ENCODE data around the gene MAGEF1. TPM values are rescaled to one million over a fixed set of nuclear protein-coding genes. Genes with fewer than 3 reads are reported as not detected.
A peak's percentile ranks its signal among the peaks of the same experiment; 100 is the strongest.

Gene MAGEF1
- total and polyA plus RNA-seq, 9 of the 15 experiments (the other 6 are each of a cell fraction or from before 2014, with no cell fraction given) = 1.5 to 39.1 (median 19.8) TPM

- no peak for TF ChIP-seq ZNF280B (CRISPR knock-in tag; IDR thresholded peaks at IDR 0.05)
- no peak for TF ChIP-seq ARNT (IDR thresholded peaks at IDR 0.05)
- no peak for TF ChIP-seq SP2 (IDR thresholded peaks at IDR 0.05; ENCODE audit: extremely low read depth, low read depth, low read length, poor library complexity, severe bottlenecking)
- no peak for TF ChIP-seq ZFX (CRISPR knock-in tag; IDR thresholded peaks at IDR 0.05)
- TF ChIP-seq RFX5 (IDR thresholded peaks at IDR 0.05; ENCODE audit: low read depth, low read length) = no peak
- TF ChIP-seq ZNF133 (CRISPR knock-in tag; IDR thresholded peaks at IDR 0.05) = no peak
Measured at GRCh38 chr3:184679056-184679816, 32.6 kb downstream of the MAGEF1 start (continued).

GRCh38 chr3:184678317-184679055 lies 33.4 kb downstream of the MAGEF1 start:
- H3K27ac ChIP-seq (ENCODE audit: extremely low read depth, low read depth, low read length) = no peak overlapping the region
- H4K20me1 ChIP-seq (replicated peaks; ENCODE audit: control insufficient read depth, insufficient read depth, low read length) = peaks cover 5% of the 10 kb centered on the region; the same call in 1 of the 2 replicates
- peaks cover 34 to 66% of the 10 kb centered on the region in 2 experiments for H3K27me3 ChIP-seq (ENCODE audit: control insufficient read depth in 2 of 2, insufficient read depth in 2 of 2, low read length in 2 of 2)
- no peak overlapping the region for H2AFZ ChIP-seq (ENCODE audit: low read depth, low read length)
- POLR2A ChIA-PET = interaction anchor here (1.0 to 1.1 kb wide), 2 partner anchors 11 to 12 kb away, joined by 3 read pairs; no protein-coding TSS in a partner anchor
- no peaks in the 10 kb centered on the region for H3K9me1 ChIP-seq (ENCODE audit: control insufficient read depth, insufficient read depth, low read length)
- TF ChIP-seq ELF2 (CRISPR knock-in tag; IDR thresholded peaks at IDR 0.05) = no peak
- TF ChIP-seq ZKSCAN8 (CRISPR knock-in tag; IDR thresholded peaks at IDR 0.05) = peak; percentile 91
- TF ChIP-seq ATF3 (IDR thresholded peaks at IDR 0.05) = 0 out of 2 replicates have a peak, but pooled peaks have one; percentile 3
- TF ChIP-seq ATF3 (CRISPR knock-in tag; conservative IDR thresholded peaks at IDR 0.05) = no peak
- 8% methylated on average over 15 of the region's 16 CpGs for WGBS (ENCODE audit: insufficient coverage, low coverage, missing lambda C conversion rate)
- CTCF ChIA-PET (ENCODE audit: low intra/inter-chr PET ratio) = no interaction called here
- no peaks in the 10 kb centered on the region for H3K9me3 ChIP-seq (replicated peaks; ENCODE audit: control insufficient read depth, insufficient read depth, low read depth, low read length)
- H3K4me3 ChIP-seq = no peak overlapping the region
- no peaks in the 10 kb centered on the region for H3K36me3 ChIP-seq (ENCODE audit: control insufficient read depth, insufficient read depth, low read length)
- peaks cover 0 to 4% of the 10 kb centered on the region in 2 experiments; a peak in 1 of 5 replicates for H3K4me1 ChIP-seq (replicated peaks in 1 of 2; ENCODE audit: control insufficient read depth in 2 of 2, insufficient read depth in 2 of 2, low read length in 2 of 2)
- in situ Hi-C loops (cut with MboI) = no loop called here
- no peak overlapping the region for H3K4me2 ChIP-seq (ENCODE audit: insufficient read depth, low read length)
- ATAC-seq (no peak; the same call in 2 of the 3 replicates), DNase-seq (ENCODE audit: extremely low read depth in 1 of 4, low spot score in 3 of 4) (no peak), FAIRE-seq (no peak)
- no TSS peak for BruUV-seq (replicated peaks)
- no peaks in the 10 kb centered on the region for H3K79me2 ChIP-seq (ENCODE audit: control insufficient read depth, insufficient read depth, low read length)
- H3K9ac ChIP-seq (ENCODE audit: insufficient read depth in 1 of 2, low read depth in 2 of 2, low read length in 2 of 2) = no peak overlapping the region
- intact Hi-C loops (cut with micrococcal nuclease) = no loop called here
